NCI-H1417 treated with DMSO at 0.1 percent for 48 hours (cell line): ENCODE results near the gene CMTM4.

Experiments
- DNase-seq: peaks from one replicate; lab custom pipeline; 2025; lab: John Stamatoyannopoulos, UW

The CMTM4 gene

DNA sequence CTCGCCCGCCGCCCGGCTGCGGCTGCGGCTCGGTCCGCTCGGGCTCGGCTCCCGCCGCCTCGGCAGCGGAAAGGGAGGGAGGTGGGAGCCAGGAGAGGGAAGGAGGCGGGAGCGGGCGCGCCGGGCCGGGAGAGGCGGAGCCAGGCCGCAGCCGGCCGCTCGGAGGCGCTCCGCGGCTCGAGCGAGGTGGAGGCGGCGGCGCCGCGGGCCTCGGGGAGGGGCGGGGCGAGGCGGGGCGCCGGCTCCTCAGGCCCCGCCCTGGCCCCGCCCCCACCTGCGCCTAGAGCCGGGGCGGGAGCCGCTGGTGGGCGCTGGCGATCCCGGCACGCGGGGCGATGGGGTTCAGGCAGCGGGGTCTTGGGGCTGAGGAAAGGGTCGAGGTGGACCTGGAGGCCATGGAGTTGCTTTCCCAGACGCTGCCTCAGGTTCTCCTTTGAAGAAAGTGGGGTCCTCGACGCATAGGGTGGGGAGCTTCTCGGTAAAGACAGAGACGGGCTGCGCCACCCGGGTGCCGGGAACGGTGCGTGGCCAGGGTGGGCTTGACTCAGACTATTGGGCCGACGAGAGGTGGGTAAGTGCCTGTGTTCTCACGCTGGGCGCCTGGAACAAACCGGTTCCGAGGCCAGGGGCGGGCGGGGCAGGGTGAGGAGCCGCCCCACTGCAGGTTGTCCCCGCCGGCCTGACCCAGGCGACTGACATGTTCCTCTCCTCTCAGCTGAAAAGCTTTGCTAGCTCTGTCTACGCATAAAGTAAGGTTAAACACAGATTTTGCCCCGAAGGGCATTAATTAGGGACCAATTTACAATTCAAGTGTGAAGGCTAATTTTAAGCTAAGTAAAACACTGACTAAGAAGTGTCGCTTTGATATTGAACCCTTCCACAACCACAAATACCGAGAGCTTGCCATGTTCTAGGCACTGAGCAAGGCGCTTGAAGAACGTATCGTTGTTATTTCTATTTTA is at the start of gene CMTM4:
TSS of gene CMTM4 (minus strand) at position 75 of the 962 bp plus-strand sequence. CDS start 218 bp downstream, outside the sequence.
- peak; percentile 17 for DNase-seq

DNA sequence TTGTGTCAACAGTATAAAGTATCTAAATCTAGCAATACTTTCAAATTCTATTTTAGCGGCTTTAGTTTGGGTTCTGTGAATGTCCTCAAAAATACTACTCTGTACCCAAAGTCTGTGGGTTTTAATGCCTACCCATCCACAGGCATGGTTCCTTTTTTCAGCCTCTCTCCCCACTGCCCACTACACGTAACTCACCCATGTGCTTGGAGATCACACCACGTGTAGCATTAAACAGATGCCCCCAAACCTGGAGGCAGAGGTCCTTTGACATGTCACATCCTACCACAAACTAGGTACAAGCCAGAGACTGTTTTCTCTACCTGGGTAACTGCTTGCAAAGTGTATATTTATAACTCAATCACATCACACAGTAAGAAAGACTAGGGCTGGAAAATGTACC is 49.5 kb upstream of the CMTM4 start:
- DNase-seq = no peak

DNA sequence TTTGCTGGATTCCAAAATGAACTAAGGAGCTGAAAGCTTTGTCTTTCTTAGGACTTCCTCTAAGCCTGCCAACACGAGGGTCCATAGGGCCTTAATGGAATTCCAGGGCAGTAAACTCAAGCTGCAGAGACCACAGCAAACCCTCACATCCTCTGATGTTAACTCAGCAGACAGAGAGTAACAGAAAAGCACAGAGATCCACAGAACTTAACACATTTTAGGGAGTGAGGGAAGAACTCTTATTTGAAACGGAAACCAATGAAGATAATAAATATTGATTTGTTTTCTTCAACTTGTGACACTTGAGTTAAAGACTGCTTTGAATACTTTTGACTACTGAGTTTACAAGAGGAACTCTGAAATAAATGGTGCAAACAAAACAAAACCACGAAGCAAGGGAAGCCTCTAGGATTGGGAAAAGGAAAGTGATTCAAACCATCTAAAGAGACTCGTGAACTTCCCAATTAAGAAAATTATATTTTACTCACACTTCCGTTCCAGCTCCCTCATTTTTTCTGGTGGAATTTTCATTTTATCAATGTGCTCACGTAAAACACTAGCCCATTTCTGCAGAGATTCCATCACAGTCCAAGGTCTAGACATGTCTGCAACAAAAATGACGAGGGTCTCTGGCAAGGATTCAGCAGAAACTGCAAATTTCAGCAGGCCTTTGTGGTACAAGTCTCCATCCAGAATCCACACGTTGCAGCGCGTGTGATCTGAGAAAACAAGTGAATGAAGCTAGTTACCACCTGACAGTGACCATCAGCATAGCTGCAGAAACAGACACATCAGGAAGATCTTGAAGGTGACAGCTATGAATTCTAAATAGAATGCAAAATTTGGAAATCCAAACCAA is 45.6 kb upstream of the CMTM4 start:
- DNase-seq = no peak

DNA sequence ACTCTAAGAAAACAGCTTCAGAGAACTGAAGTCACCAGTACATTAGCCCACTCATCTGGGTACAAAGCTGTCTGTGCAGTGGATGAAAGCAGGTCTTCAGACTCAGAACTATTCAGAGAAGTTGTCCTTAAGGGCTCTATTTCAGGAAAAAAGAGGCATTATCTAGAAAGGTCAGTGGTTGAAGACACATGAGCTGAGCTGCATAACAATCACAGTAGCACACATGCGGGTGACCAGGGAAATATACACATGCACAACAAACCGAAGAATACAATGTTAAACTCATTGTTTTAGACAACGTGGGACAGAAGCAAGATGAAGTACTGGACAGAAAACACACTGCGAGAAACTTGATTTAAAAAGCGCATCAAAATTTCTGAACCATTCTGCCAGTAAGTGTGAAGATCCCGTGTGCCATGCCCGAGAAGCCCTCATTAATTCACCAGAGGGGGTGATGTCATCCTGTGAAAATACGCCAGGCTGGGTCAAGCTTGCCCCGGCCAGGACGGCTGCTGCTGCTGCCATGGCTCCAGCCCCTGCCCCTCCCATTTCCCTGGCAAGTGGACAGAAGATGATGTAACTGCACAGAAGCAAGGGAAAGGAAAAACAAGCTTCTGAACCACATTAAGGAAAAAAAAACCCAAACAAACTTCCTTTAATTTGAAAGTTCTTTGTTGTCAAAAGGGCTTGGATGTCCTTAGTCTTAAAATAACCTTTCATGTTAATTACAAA is 44.8 kb upstream of the CMTM4 start:
- DNase-seq = no peak

DNA sequence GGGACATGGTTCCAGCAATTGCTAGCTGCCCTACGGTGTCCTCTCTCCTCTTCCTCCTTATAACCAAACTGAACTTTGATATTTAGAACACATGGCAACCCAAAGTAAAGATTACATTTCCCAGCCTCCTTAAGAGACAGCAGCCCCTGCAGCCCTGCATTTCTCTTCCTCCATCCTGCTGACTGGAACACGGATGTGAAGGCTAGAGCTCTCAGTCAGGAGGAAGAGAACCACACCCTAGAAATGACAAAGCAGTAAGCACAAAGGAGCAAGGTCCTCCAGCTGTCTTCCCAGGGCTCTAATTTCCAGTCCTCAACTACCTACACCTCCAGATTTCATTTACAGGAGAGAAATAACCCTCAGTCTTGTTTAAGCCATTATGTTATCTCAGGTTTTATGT is 44.0 kb upstream of the CMTM4 start:
- no peak for DNase-seq

DNA sequence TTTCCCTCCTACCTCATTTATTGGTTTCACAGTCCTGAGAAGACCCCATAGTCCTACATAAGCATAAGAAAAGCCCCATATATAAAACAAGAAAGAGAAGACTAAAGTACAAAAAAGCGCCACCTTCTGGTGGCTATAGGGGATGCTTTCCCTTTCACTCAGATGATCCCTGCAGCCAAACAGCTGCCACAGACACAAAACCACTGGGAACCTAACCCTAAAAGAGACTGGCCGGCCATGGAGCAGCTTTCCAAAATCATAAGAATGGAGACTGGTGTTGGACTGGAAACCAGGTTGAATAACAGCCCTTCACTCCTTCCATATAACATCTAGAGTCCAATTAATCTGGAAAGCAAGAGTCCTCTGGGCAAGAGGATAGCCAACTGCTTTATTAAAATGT is 43.5 kb upstream of the CMTM4 start:
- DNase-seq = no peak

DNA sequence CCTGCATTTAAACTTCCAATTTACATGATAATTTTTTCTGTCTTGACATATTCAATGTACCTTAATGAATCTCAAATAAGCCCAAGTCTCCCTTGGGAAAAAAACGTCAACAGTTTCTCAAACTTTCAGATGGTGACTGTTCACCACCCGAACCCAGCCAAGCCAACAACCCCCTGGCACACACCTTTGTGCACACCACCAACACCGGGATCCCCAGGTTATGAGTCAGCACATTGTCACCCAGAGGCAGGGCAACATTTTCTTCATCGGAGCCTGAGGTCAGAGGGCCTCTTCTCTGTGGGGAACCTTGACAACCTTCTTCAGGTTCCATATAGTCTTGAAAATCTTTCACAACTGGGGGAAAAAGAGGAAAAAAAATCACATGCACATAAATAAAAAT is 39.3 kb upstream of the CMTM4 start:
- DNase-seq = no peak

DNA sequence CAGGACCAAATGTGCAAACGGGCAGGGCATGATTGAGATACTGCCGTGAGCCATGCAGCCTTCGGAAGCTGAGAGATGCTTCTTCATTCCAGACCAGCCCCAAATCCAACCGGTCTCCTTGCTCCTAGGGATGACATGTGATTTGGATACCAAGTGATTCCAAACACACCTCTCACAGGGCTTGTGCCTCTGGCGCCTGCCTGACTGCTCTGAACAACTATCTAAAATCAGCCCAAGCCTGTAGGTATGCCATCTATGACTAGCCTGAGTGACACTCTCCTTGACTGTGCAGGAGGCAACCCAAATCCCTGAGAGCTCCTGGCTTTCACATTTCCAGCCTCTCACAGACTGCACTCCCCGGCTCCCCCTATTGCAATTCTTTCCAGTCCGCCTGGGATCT is 34.6 kb upstream of the CMTM4 start:
- no peak for DNase-seq

DNA sequence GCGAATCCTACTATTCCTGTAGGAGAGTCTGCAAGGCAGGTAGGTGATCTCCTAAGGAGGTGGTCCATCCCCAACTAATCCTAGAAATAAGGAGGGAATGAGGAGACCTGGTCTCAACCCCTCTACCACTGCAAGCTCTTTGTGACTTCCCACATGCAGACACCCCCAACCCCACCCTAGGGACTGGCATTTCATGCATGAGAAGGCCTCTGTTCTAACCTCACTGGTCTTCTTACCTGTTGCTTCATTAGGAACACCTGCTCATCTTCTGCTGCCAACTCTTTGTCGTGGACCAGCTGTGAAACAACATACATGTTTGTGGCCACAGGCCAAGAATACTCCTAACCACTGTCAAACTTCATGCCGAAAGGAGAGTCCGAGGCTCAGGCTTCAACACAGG is 32.3 kb upstream of the CMTM4 start:
- DNase-seq = no peak

DNA sequence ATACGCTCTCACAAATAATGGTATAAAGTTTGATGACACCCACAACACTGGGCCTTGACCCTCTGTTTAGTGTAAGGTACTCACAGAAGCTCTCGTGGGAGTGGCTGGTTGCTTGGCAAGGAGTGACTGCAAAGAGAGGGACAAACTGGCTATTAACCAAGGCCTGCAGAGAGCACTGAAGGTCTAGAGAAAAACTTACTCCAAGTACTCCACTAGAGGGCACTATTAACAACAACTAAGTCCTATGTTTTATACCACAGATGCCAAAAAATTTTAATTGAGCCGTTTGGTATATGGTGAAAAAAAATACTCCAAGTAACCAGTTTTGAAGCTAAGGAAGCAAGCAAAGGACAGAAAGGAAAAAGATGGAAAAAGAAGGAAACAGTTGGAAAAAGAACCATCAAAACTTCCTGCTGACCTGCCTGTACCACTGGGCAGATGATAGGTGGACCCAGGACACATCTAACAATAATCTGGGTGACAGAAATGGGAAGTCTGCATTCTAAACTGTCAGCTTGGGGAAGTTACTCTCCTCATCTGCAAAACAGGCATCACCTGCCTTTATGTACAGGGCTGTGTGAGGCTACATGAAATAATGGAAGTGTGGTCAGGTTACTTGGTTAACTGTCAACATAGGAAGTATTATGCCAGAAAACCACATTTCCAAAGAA is 31.7 kb upstream of the CMTM4 start:
- no peak for DNase-seq

DNA sequence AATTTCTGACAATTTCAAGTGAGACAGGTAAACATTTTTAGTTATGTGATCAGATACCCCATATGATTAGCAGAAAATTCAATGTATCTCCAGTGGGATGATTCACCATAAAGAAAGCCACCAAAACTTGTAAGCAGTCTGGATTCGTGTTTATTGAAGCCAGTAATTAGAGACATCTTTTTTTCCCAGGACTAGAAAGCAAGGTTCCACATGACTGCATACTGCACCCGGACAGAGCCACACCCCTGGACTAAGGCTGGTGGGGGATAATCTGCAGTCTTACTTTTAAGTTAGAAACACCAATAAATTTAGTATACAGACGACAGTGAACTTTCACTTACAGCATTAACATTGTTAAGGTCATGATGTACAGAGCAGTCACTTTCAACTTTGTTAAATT is 24.2 kb upstream of the CMTM4 start:
- DNase-seq = no peak

DNA sequence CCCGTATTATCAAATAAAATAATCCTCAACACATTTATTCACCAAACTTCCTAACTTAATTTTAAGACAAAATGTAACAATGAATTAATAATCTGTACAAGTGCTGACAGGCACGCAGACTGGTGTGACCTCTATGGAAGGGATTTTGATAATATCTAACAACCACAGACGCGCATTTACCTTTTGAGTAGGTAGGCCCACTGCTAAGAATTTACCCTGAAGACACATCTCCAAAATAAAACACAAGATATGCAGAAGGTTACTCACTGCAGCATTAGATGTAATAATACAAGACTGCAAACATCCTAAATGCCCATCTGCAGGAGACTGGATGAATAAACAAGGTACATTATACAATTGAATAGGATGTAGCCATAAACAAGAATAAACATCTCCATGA is 22.7 kb upstream of the CMTM4 start:
- DNase-seq = no peak

DNA sequence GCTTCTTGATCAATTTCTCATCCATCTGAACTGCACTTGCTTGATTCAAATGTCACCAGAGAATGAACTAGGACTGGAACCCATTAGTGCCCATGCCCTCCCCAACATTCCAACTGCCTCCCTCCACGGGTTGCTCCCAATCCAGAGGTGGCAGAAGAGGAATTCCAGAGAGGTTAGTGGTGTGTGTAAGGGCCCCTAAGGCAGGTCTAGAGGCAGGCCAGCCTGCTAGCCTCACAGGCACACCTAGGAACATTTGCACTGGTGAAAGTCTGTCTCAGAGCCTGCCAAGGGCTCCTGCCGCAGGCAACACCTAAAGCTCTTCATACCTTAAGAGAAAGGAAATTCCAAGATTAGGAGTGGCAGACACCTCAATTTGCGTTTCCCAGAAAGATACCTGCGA is 21.2 kb upstream of the CMTM4 start:
- DNase-seq = no peak

DNA sequence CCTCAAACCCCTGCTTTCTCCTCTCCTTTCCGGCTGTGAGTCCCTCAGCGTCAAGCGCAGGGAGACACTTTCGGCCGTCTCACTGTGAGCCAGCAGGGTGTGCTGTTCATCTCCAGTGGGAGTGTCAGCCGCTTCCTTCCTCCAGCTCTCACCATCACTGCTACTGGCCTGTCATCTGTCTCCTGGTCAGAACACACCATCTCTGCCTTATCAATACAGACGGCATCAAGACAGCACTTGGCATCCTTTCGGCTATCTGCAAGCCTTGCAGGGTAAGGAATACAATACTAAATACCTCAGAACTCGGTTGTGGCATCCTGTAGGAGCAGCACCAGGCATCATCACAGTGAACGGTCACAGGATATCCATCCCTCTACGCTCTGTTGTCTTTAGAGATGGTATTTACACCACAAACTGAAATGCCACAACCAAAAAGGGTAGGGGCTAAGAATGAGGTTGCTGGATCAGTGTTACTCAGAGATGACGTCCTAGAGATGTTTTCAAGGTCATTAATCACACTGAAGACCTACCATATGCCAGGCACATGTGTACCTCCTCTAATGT is 20.7 kb upstream of the CMTM4 start:
- DNase-seq = no peak

DNA sequence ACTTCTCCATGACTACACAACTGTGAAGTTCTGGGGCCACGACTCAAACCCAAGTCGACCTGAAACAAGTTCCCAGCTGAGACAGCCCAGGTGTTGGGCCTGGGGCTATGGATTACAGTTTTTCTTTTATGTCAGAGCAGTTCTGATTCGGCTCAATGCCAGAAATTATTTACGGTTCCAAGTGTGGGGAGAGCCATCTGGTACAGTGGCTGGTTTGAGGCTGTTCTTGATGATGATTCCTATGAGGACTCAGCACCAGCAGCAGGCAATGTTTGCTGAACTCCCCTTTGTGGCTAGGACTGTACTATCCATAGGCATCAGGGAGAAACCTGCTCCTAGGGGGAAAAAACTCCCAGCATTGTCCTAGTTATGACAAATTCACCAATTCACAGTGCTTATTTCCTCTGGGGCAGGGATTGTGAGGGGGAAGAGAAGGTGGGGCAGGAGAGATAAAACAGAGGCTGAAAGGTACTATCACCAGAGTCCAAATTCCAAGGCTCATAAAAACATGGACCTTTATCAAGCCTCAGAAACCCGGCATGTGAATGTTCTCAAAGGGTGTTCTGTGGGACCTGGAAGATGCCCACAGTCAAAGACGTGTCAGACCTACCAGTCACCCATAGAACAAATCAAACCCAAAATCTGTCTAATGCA is 18.2 kb upstream of the CMTM4 start:
- no peak for DNase-seq

DNA sequence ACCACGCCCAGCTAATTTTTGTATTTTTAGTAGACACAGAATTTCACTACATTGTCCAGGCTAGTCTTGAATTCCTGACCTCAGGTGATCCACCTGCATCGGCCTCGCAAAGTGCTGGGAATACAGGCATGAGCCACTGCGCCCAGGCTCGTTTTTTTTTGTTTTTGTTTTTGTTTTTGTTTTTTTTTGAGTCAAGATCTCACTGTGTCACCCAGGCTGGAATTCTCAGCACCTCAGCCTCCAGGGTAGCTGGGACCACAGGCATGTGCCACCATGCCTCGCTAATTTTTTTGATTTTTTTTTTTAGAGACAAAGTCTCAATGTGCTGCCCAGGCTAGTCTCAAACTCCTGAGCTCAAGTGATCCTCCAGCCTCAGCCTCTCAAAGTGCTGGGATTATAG is 17.5 kb upstream of the CMTM4 start:
- DNase-seq = no peak

DNA sequence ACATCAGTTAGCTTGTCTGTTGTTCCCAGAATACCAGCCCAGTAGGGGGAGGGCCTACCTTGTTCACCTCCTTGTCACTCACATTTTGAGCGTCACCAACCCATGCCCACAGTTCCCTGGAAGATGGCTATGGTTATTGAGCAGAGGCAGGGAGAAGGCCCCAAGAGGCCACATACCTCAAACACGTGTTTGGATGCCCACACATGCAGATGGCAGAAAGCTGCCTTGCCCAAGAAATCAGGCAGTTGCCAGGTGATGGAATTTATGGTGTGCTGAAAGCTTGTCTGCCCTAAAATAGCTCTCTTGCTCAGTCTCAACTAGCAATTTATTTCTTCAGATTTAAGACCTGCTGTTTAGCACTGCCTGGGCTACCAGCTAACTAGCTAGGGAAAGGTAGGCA is 16.5 kb upstream of the CMTM4 start:
- no peak for DNase-seq

DNA sequence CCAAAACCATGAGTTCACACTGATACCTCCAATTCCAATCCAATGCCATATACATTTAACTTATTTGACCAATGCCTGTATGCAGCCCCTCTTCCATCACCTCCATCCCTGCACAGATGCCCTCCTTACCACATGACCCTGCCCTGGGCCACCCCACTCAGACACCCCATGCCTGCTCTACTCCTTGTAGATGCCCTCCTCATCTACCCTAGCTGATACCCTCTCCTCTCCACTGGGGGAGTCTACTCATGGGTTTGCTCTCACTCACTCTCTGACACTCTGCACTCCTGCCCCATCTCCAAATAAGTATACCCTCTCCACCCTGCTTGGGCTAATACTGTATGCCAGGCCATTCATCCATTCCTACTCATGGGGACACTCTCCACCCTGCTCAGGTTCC is 16.0 kb upstream of the CMTM4 start:
- no peak for DNase-seq

DNA sequence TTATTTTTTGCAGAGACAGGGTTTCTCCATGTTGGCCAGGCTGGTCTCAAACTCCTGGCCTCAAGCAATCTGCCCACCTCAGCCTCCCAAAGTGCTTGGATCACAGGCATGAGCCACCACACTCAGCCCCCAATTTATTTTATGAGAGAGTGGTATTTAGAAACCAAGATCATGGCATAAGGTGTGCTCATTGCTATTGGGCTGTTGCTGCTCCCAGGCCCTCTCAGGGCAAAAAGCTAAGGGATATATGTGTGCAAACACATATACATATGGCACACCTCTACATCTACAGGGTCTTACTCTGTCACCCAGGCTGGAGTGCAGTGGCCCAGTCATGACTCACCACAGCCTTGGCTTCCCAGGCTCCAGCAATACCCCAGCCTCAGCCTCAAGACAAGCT is 15.0 kb upstream of the CMTM4 start:
- no peak for DNase-seq

DNA sequence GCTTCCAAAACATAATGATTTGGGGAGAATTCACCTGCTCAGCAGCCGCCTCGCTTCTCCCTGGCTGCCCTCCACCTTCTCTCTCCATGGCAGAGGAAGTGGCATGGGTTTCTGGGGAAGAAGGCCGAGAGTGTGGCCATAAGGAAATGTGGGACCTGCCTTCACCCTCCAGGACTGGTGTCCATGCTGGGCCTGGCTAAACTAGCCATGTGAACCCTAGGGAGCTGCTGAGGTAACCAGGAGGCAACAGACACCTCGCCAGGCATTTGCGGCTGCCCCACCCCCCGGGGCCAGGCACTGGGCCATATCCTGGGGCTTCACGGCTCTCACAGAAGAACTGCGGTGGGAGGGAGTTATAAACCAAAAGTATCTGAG is 9.9 kb upstream of the CMTM4 start:
- no peak for DNase-seq
